NCI-H2196 treated with DMSO at 0.1 percent for 48 hours (cell line): ENCODE data around the gene ZNF740.

Experiments used
- DNase-seq: peaks from one replicate; lab custom pipeline; 2025; ENCODE audit not compliant: unreplicated experiment; lab: John Stamatoyannopoulos, UW

The ZNF740 gene

GRCh38 chr12:53244337-53244736 is 63.8 kb downstream of the ZNF740 start:
- DNase-seq = no peak
